Spleen (tissue), 11 donors: ENCODE results near the gene PHF21A. TPM values are rescaled to one million over a fixed set of nuclear protein-coding genes. Genes with fewer than 3 reads are reported as not detected.
"Not testable (repeated sequence)": the region's sequence is repeated elsewhere in the genome, so short reads cannot be mapped to it uniquely, and the experiment has no call there.

Experiments used
- DNase-seq: peaks from one replicate; pipeline ENCODE4 v3.0.0-alpha.2; 2020
- H3K27ac ChIP-seq, 8 donors: fragments of 200-600 bp; sonication (generic) in 7 of 8; 1 replicate in 4 of 8; 2 replicates in 4 of 8; pipeline versions ENCODE4 v1.5.0 to v1.8.0; 2016 to 2021; ENCODE audit warnings: inconsistent platforms in 4 of 8, mild to moderate bottlenecking in 4 of 8, moderate library complexity in 1 of 8
- H3K27me3 ChIP-seq, 7 donors: fragments of 200-600 bp; sonication (generic) in 6 of 7; replicated peaks in 1 of 7; 1 replicate in 4 of 7; 2 replicates in 3 of 7; pipeline versions ENCODE4 v1.5.0 to v1.8.0; 2016 to 2021; ENCODE audit warnings: inconsistent platforms in 3 of 7, mild to moderate bottlenecking in 1 of 7
- H3K36me3 ChIP-seq, 6 donors: fragments of 200-600 bp; sonication (generic) in 5 of 6; 1 replicate in 4 of 6; 2 replicates in 2 of 6; pipeline versions ENCODE4 v1.5.0 to v1.8.0; 2016 to 2021; ENCODE audit warnings: inconsistent platforms in 2 of 6
- H3K4me1 ChIP-seq, 6 donors: fragments of 200-600 bp; sonication (generic) in 5 of 6; 1 replicate in 3 of 6; 2 replicates in 3 of 6; pipeline versions ENCODE4 v1.5.0 to v1.8.0; 2016 to 2021; ENCODE audit warnings: inconsistent platforms in 3 of 6
- H3K4me3 ChIP-seq, 8 donors: fragments of 200-600 bp; sonication (generic) in 7 of 8; 1 replicate in 4 of 8; 2 replicates in 4 of 8; pipeline versions ENCODE4 v1.5.0 to v1.8.0; 2016 to 2021; ENCODE audit warnings: inconsistent platforms in 4 of 8, mild to moderate bottlenecking in 4 of 8, moderate library complexity in 2 of 8
- H3K9me3 ChIP-seq, 8 donors: fragments of 200-600 bp; sonication (generic) in 7 of 8; 1 replicate in 4 of 8; 2 replicates in 4 of 8; pipeline versions ENCODE4 v1.5.0 to v1.8.0; 2016 to 2021; ENCODE audit warnings: inconsistent platforms in 4 of 8
- CTCF ChIP-seq, 11 experiments: fragments of 200-600 bp in 7 of 11; fragments of 450-650 bp in 4 of 11; sonication (generic) in 4 of 11; IDR thresholded peaks in 8 of 11; conservative IDR thresholded peaks in 3 of 11; 1 replicate in 7 of 11; 2 replicates in 4 of 11; pipeline versions ENCODE4 v1.4.0 to v1.8.0; 2016 to 2021; ENCODE audit warnings: antibody characterized with exemption in 11 of 11, inconsistent platforms in 4 of 11, mild to moderate bottlenecking in 1 of 11
- POLR2A ChIP-seq, 3 donors: fragments of 450-650 bp; IDR thresholded peaks; one replicate each; pipeline ENCODE4 v1.5.1; 2017; ENCODE audit warnings: antibody characterized with exemption in 3 of 3, mild to moderate bottlenecking in 1 of 3
- POLR2AphosphoS5 ChIP-seq, 3 donors: sonication (generic); formaldehyde crosslinking; IDR thresholded peaks; one replicate each; pipeline ENCODE4 v1.5.1; 2017; ENCODE audit warnings: antibody characterized with exemption in 3 of 3
- WGBS, 5 donors: extraction: QIAGEN DNeasy Blood & Tissue Kit in 3 of 5; methylation state at CpG; one replicate each; pipeline versions ENCODE4 v1.1.5 to v1.1.7; 2013 to 2018; 5-methylcytosine and 5-hydroxymethylcytosine counted together
- intact Hi-C: fragments of 100-400 bp; cut with DNase I; formaldehyde crosslinking; loops from one replicate; pipeline ENCODE4 v1.15.0; 2023; ENCODE audit warnings: low total_unique reads
- polyA plus RNA-seq, 3 donors: library from polyadenylated mRNA; stranded (reverse); fragments of 200-250 nt; gene quantifications; one replicate each; pipeline ENCODE4 v1.2.1, GENCODE V29; 2013
- total RNA-seq, 7 donors: library from RNA; depleted of rRNA in 3 of 7; stranded (reverse); fragments of >200 nt in 3 of 7; fragmentation: NEBNext Ultra II Directional in 4 of 7; extraction: Animal tissue kit (Norgen Biotek cat#: 25700) in 4 of 7; gene quantifications; one replicate each; pipeline versions ENCODE4 v1.1.0 to v1.2.1, GENCODE V29; 2016 to 2021
- donor health status: healthy with polysubstance abuse.
- donor health status: DM: no; HTN: no; CAD: no; lungs with moderate emphysema.
- donor health status: DM: no; HTN: no; CAD: no.
- donor health status: Bipolar disorder and iron deficiency.
- donor health status: healthy.
- donor health status: DM: no; HTN: no; CAD: no.
- donor health status: DM: yes; HTN: yes; CAD: no.

PHF21A gene
- total and polyA plus RNA-seq, 10 donors = 9.2 to 110 (median 79.7) TPM

GRCh38 chr11:45906096-45906682 is 215.1 kb downstream of the PHF21A start:
- TF ChIP-seq CTCF (IDR thresholded peaks at IDR 0.05 in 8 of 11, conservative IDR thresholded peaks at IDR 0.05 in 3 of 11) = no peak
- TF ChIP-seq POLR2AphosphoS5 (IDR thresholded peaks at IDR 0.05) = peak; percentile 36 to 55 (median 38)
- H3K4me3 ChIP-seq = no peak overlapping the region
- no peaks in the 10 kb centered on the region for H3K9me3 ChIP-seq
- peaks cover 0 to 26% (median 11%) of the 10 kb centered on the region in 6 donors for H3K4me1 ChIP-seq
- 46 to 63% (median 54%) methylated on average over 16 to 19 of the region's 19 CpGs for WGBS, 5 donors
- no peak overlapping the region for H3K27ac ChIP-seq
- H3K27me3 ChIP-seq = peaks cover 0 to 1% (median 0%) of the 10 kb centered on the region in 7 donors
- DNase-seq = no peak
- peaks cover 0 to 29% (median 22%) of the 10 kb centered on the region in 6 donors for H3K36me3 ChIP-seq
- intact Hi-C loops = no loop called here

- DNase-seq, H3K4me3 ChIP-seq, H3K27ac ChIP-seq, intact Hi-C loops, H3K27me3 ChIP-seq, H3K9me3 ChIP-seq: not testable (repeated sequence)
- peaks cover 0 to 31% (median 12%) of the 10 kb centered on the region in 6 donors for H3K4me1 ChIP-seq
- peaks cover 0 to 23% (median 16%) of the 10 kb centered on the region in 6 donors for H3K36me3 ChIP-seq
- WGBS, 5 donors = 14 to 49% (median 46%) methylated on average over 4 to 6 of the region's 6 CpGs
These were observed 215.7 kb downstream of the PHF21A start for GRCh38 chr11:45905576-45905975.

- Histone ChIP-seq H3K4me3 (no peak overlapping the region), H3K27ac (no peak overlapping the region), H3K36me3 (peaks cover 0 to 18% (median 11%) of the 10 kb centered on the region in 6 donors), H3K4me1 (peaks cover 0 to 36% (median 16%) of the 10 kb centered on the region in 6 donors), H3K9me3 (no peaks in the 10 kb centered on the region), H3K27me3 (peaks cover 0 to 12% (median 3%) of the 10 kb centered on the region in 7 donors)
- peak in 1 of 3 donors; percentile 50 for TF ChIP-seq POLR2AphosphoS5 (IDR thresholded peaks at IDR 0.05)
- no peak for TF ChIP-seq CTCF (IDR thresholded peaks at IDR 0.05 in 8 of 11, conservative IDR thresholded peaks at IDR 0.05 in 3 of 11)
- DNase-seq = no peak
- intact Hi-C loops = no loop called here
- WGBS, 5 donors = 93 to 95% (median 94%) methylated on average over 12 to 19 of the region's 19 CpGs
These were observed 216.2 kb downstream of the PHF21A start for GRCh38 chr11:45905095-45905494.

- DNase-seq = no peak
- intact Hi-C loops = no loop called here
These were observed 216.8 kb downstream of the PHF21A start for GRCh38 chr11:45904309-45904915.

More at GRCh38 chr11:45904309-45904915, 216.8 kb downstream of the PHF21A start:
- TF ChIP-seq POLR2A (IDR thresholded peaks at IDR 0.05) (no peak), POLR2AphosphoS5 (IDR thresholded peaks at IDR 0.05) (no peak), CTCF (IDR thresholded peaks at IDR 0.05 in 8 of 11, conservative IDR thresholded peaks at IDR 0.05 in 3 of 11) (no peak)
- H3K4me3 ChIP-seq = no peak overlapping the region
- H3K27me3 ChIP-seq = peaks cover 0 to 19% (median 7%) of the 10 kb centered on the region in 7 donors
- H3K36me3 ChIP-seq = peaks cover 0 to 12% (median 5%) of the 10 kb centered on the region in 6 donors
- WGBS, 5 donors = 80 to 91% (median 85%) methylated on average over 15 of the region's 15 CpGs
- H3K9me3 ChIP-seq = no peaks in the 10 kb centered on the region
- H3K27ac ChIP-seq = no peak overlapping the region
- peaks cover under 1 to 40% (median 20%) of the 10 kb centered on the region in 6 donors for H3K4me1 ChIP-seq
